ENCODE measurements around the gene IL25.

DNA sequence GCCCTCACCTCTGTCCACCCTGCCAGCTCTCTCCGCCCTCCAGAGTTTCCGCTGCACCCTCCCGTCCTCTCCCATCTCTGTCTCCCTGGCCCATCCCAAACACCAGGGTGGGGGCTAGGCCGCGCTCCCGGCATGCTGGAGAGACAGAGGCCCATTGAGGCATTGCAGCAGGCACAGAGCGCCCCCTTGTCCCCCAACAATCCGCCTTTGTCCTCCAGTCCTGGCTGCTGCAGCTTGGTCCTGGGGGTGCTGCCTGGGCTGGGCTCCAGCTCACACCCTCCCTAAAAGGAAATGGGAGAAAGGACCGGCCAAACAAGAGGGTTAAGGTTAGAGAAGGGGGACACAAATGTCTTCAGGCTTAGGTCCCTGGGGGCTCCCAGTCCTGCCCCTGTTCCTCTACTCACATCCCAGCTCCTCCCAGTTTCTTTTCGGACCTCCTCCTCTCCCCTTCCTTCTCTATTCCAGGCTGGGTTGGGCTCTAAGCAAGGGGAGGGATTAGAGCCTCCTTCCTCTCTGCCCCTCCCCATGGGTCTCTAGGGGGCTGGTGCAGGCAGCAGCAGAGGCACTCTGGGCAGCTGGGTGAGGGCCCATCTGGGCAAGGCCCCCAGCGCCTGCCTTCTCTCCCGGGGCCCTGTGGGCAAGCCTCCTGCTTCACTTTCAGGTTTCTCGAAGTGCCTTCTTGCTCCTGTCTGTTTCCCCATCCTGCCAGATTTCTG is 4.0 kb downstream of the IL25 start, which contains the start of gene CMTM5:
- no peak for TF ChIP-seq POLR2A (IDR thresholded peaks at IDR 0.05; ENCODE audit: low read depth)
- TF ChIP-seq, protein P1, sequence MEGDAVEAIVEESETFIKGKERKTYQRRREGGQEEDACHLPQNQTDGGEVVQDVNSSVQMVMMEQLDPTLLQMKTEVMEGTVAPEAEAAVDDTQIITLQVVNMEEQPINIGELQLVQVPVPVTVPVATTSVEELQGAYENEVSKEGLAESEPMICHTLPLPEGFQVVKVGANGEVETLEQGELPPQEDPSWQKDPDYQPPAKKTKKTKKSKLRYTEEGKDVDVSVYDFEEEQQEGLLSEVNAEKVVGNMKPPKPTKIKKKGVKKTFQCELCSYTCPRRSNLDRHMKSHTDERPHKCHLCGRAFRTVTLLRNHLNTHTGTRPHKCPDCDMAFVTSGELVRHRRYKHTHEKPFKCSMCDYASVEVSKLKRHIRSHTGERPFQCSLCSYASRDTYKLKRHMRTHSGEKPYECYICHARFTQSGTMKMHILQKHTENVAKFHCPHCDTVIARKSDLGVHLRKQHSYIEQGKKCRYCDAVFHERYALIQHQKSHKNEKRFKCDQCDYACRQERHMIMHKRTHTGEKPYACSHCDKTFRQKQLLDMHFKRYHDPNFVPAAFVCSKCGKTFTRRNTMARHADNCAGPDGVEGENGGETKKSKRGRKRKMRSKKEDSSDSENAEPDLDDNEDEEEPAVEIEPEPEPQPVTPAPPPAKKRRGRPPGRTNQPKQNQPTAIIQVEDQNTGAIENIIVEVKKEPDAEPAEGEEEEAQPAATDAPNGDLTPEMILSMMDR (IDR thresholded peaks at IDR 0.05): no peak

Measured in esophagus muscularis mucosa (tissue), 3 donors.